Upper lobe of left lung (tissue), 6 donors: ENCODE results near the gene DCST1. TPM values are rescaled to one million over a fixed set of nuclear protein-coding genes. Genes with fewer than 3 reads are reported as not detected.
A peak's percentile ranks its signal among the peaks of the same experiment; 100 is the strongest.

Source experiments
- ATAC-seq, 2 donors: fragments of 200-7000 bp; cut with Tn5 transposase; one replicate each; pipeline ENCODE4 v1.9.1; 2022; ENCODE audit warnings: mild to moderate bottlenecking in 2 of 2, moderate library complexity in 2 of 2; ENCODE audit not compliant: low FRiP score in 2 of 2
- DNase-seq, 2 donors: peaks; one replicate each; pipeline ENCODE4 v3.0.0-alpha.2; 2019 to 2020
- H3K27ac ChIP-seq, 4 donors: fragments of 200-600 bp; sonication (generic); one replicate each; pipeline ENCODE4 v1.5.1; 2016 to 2019
- H3K27me3 ChIP-seq, 4 donors: fragments of 200-600 bp; sonication (generic); one replicate each; pipeline ENCODE4 v1.5.1; 2017 to 2019
- H3K36me3 ChIP-seq, 4 donors: fragments of 200-600 bp; sonication (generic); one replicate each; pipeline ENCODE4 v1.5.1; 2016 to 2019
- H3K4me1 ChIP-seq, 4 donors: fragments of 200-600 bp; sonication (generic); one replicate each; pipeline ENCODE4 v1.5.1; 2018 to 2019
- H3K4me3 ChIP-seq, 4 donors: fragments of 200-600 bp; sonication (generic); one replicate each; pipeline ENCODE4 v1.5.1; 2017 to 2019; ENCODE audit warnings: mild to moderate bottlenecking in 2 of 4, moderate library complexity in 1 of 4
- H3K9me3 ChIP-seq, 4 donors: fragments of 200-600 bp; sonication (generic); one replicate each; pipeline ENCODE4 v1.5.1; 2018 to 2019
- EP300 ChIP-seq, 4 donors: sonication (generic); formaldehyde crosslinking; IDR thresholded peaks; one replicate each; pipeline ENCODE4 v1.5.1; 2017; ENCODE audit warnings: antibody characterized with exemption in 4 of 4, control low read depth in 2 of 4
- POLR2A ChIP-seq, 4 donors: fragments of 450-650 bp; IDR thresholded peaks; one replicate each; pipeline ENCODE4 v1.5.1; 2016 to 2017; ENCODE audit warnings: antibody characterized with exemption in 4 of 4, mild to moderate bottlenecking in 2 of 4
- POLR2AphosphoS5 ChIP-seq, 2 donors: sonication (generic); formaldehyde crosslinking; IDR thresholded peaks; one replicate each; pipeline ENCODE4 v1.5.1; 2017; ENCODE audit warnings: antibody characterized with exemption in 2 of 2
- WGBS, 2 donors: methylation state at CpG; one replicate each; pipeline ENCODE4 v1.1.5; 2017 to 2018; 5-methylcytosine and 5-hydroxymethylcytosine counted together
- total RNA-seq, 6 donors: library from RNA; depleted of rRNA in 4 of 6; stranded (reverse); fragments of >200 nt in 4 of 6; gene quantifications; one replicate each; pipeline versions ENCODE4 v1.1.0 to v1.2.1, GENCODE V29; 2016 to 2021
- TF ChIP-seq, protein P1 (sequence below), 6 experiments: fragments of 450-650 bp in 4 of 6; fragments of 200-600 bp in 2 of 6; sonication (generic) in 2 of 6; IDR thresholded peaks; one replicate each; pipeline ENCODE4 v1.5.1; 2016 to 2019; ENCODE audit warnings: antibody characterized with exemption in 6 of 6
- donor health status: DM: no; HTN: no; CAD: no; lungs with moderate emphysema.
- donor health status: DM: no; HTN: yes; CAD: no; lungs with severe emphysema.

DCST1 gene
- total RNA-seq, 6 donors from 2014 or later = 0.89 TPM; not detected in 5

DNA sequence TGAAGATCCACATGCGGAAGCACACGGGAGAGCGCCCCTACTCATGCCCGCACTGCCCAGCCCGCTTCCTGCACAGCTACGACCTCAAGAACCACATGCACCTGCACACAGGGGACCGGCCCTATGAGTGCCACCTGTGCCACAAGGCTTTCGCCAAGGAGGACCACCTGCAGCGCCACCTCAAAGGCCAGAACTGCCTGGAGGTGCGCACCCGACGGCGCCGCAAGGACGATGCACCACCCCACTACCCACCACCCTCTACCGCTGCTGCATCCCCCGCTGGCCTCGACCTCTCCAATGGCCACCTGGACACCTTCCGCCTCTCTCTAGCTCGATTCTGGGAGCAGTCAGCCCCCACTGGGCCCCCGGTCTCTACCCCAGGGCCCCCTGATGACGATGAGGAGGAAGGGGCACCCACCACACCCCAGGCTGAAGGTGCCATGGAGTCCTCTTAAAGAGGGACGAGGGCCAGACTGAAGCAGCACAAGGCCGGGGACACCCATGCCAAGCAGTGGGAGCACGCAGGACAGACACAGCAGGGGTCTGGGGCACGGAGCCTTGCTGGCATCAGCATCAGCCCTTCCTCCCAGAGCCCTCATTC, 17.3 kb upstream of the DCST1 start:
- H3K4me1 ChIP-seq = peaks cover 55 to 62% (median 57%) of the 10 kb centered on the region in 4 donors
- ATAC-seq (no peak), DNase-seq (peak in 1 of 2 donors; percentile 79)
- 86 to 98% methylated on average over 18 to 26 of the region's 26 CpGs for WGBS, 2 donors
- peak overlapping the region; percentile 74 to 88 (median 85) for H3K27ac ChIP-seq
- H3K9me3 ChIP-seq = no peaks in the 10 kb centered on the region
- H3K27me3 ChIP-seq = no peaks in the 10 kb centered on the region
- TF ChIP-seq POLR2A (IDR thresholded peaks at IDR 0.05) (no peak), POLR2AphosphoS5 (IDR thresholded peaks at IDR 0.05) (no peak), EP300 (IDR thresholded peaks at IDR 0.05) (no peak)
- TF ChIP-seq, protein P1, sequence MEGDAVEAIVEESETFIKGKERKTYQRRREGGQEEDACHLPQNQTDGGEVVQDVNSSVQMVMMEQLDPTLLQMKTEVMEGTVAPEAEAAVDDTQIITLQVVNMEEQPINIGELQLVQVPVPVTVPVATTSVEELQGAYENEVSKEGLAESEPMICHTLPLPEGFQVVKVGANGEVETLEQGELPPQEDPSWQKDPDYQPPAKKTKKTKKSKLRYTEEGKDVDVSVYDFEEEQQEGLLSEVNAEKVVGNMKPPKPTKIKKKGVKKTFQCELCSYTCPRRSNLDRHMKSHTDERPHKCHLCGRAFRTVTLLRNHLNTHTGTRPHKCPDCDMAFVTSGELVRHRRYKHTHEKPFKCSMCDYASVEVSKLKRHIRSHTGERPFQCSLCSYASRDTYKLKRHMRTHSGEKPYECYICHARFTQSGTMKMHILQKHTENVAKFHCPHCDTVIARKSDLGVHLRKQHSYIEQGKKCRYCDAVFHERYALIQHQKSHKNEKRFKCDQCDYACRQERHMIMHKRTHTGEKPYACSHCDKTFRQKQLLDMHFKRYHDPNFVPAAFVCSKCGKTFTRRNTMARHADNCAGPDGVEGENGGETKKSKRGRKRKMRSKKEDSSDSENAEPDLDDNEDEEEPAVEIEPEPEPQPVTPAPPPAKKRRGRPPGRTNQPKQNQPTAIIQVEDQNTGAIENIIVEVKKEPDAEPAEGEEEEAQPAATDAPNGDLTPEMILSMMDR (IDR thresholded peaks at IDR 0.05) = no peak
- peaks cover 4 to 29% (median 23%) of the 10 kb centered on the region in 4 donors for H3K36me3 ChIP-seq
- no peak overlapping the region for H3K4me3 ChIP-seq

DNA sequence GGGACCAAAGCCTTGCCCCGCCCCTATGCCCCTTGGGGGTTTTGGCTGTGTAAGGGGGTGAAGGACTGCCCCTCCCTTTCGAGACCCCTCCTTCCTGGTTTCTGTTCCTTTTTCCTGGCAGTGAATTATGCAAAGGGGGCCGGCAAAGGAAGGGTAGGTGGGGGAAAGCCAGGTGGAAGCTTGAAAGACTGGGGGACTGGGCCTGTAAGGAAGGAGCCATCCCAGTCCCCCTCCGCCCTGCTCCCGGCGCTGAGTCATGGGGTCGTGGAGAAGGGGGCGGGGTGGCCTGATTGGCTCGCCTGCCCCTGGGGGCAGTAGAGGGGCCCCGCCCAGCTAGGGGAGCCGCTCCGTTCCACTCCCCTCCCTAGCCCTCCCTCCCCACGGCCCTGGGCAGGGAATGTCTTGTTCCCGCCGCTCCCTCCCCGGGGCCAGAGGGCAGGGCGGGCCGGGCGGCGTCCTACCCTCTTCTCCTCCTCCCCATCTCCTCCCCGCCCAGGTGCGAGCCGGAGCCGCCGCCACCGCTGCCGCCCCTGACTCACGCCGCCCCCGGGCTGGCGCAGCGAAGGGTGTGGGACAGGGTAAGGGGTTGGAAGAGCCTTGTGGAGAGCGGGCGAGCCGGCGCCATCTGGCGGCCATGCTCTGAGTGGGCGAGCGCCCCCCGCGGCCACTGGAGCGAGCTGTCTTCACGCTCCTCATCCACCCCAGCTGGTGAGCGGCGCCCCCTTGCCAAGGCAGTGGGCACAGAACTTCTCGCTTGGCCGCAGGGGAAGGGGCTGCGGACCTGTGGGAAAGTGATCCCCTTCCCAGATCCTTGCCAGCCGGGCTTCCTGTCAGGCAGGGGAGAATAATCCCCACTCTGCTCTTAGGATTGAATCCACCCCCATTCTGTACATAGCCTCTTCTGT, 16.3 kb upstream of the DCST1 start:
- TF ChIP-seq, protein P1 (IDR thresholded peaks at IDR 0.05) = peak; percentile 97 to 100 (median 99)
- peak in 1 of 4 donors; percentile 63 for TF ChIP-seq POLR2A (IDR thresholded peaks at IDR 0.05)
- peak; percentile 80 to 83 for TF ChIP-seq POLR2AphosphoS5 (IDR thresholded peaks at IDR 0.05)
- TF ChIP-seq EP300 (IDR thresholded peaks at IDR 0.05) = peak in 2 of 4 donors; percentile 66 to 81
- peak overlapping the region; percentile 74 to 88 (median 85) for H3K27ac ChIP-seq
- WGBS, 2 donors = 7 to 8% methylated on average over 18 to 32 of the region's 49 CpGs
- peak; percentile 93 to 96 for ATAC-seq
- H3K9me3 ChIP-seq = no peaks in the 10 kb centered on the region
- H3K4me1 ChIP-seq = peaks cover 45 to 52% (median 48%) of the 10 kb centered on the region in 4 donors
- DNase-seq = peak; percentile 93 to 97
- peak overlapping the region in 3 of 4 donors; percentile 27 to 46 (median 44) for H3K4me3 ChIP-seq
- H3K36me3 ChIP-seq = peaks cover 4 to 29% (median 23%) of the 10 kb centered on the region in 4 donors
- no peaks in the 10 kb centered on the region for H3K27me3 ChIP-seq

DNA sequence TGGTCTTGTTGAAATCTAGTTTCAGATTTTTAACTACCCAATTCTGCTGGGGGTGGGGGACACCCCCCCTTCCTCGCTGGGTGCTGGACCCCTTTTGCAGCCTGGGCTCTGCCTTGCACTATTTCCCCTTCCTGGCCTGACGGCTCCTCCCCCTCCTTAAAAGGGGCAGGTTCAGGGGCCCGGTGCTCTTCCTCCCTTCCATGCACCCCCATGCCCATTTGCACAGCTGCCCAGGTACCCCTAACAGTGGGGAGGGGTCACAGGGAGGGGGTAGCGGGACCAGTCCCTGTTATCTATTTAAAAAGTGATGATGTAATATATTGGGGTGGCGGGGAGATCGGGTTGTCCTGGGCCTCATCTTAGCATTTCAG, 15.7 kb upstream of the DCST1 start:
- peaks cover 42 to 49% (median 44%) of the 10 kb centered on the region in 4 donors for H3K4me1 ChIP-seq
- no peaks in the 10 kb centered on the region for H3K9me3 ChIP-seq
- H3K4me3 ChIP-seq = peak overlapping the region in 2 of 4 donors; percentile 44 to 46
- H3K36me3 ChIP-seq = peaks cover 4 to 29% (median 23%) of the 10 kb centered on the region in 4 donors
- H3K27ac ChIP-seq = peak overlapping the region; percentile 74 to 88 (median 85)
- TF ChIP-seq POLR2A (IDR thresholded peaks at IDR 0.05) (no peak), EP300 (IDR thresholded peaks at IDR 0.05) (no peak)
- WGBS, 2 donors = 41 to 47% methylated on average over 6 of the region's 6 CpGs
- H3K27me3 ChIP-seq = no peaks in the 10 kb centered on the region
- DNase-seq (no peak), ATAC-seq (no peak)

DNA sequence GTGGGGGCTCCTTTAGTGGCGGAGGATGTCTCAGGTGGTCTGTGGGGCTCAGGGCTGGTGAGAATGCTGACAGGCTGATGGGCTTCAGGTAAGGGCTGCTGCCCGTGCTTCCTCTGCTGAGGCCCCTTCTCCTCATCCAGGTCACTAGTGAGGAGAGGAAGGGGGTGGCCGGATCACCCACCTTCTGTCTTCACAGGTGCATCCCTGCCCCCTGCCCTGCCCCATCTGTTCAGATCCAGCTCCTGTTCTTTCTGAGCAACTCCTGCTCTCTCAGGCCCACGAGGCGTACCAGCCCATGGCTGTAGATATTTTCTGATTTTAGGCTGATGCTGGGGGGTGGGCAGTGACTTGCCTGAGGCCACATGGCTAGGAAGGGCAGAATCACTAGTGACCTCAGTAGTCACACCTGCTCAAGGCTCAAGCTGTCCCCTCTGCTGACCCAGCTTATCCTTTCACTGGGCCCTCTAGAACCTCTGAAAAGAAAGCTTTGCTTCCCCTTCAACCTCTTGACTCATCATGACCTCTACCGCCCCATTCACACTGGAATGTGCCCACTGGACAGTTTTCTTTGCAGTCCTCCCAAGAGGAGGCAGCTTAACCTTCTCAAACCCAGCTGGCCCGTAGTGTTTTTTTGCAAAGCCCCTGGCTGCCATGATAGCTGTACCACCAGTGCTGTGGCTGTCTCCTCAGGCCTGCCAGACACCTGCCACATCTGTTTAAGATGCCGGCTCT, 14.8 kb upstream of the DCST1 start:
- TF ChIP-seq EP300 (IDR thresholded peaks at IDR 0.05) = no peak
- no peak for TF ChIP-seq POLR2AphosphoS5 (IDR thresholded peaks at IDR 0.05)
- peak in 1 of 4 donors; percentile 7 for TF ChIP-seq POLR2A (IDR thresholded peaks at IDR 0.05)
- TF ChIP-seq, protein P1 (IDR thresholded peaks at IDR 0.05) = no peak
- DNase-seq (no peak), ATAC-seq (no peak)
- Histone ChIP-seq H3K27me3 (no peaks in the 10 kb centered on the region), H3K4me1 (peaks cover 33 to 41% (median 40%) of the 10 kb centered on the region in 4 donors), H3K9me3 (no peaks in the 10 kb centered on the region), H3K27ac (peak overlapping the region in 2 of 4 donors; percentile 85 to 88), H3K36me3 (peaks cover 4 to 29% (median 23%) of the 10 kb centered on the region in 4 donors), H3K4me3 (no peak overlapping the region)
- WGBS, 2 donors = 82 to 84% methylated on average over 8 of the region's 8 CpGs
